ENCODE measurements around the gene PLK2.

DNA sequence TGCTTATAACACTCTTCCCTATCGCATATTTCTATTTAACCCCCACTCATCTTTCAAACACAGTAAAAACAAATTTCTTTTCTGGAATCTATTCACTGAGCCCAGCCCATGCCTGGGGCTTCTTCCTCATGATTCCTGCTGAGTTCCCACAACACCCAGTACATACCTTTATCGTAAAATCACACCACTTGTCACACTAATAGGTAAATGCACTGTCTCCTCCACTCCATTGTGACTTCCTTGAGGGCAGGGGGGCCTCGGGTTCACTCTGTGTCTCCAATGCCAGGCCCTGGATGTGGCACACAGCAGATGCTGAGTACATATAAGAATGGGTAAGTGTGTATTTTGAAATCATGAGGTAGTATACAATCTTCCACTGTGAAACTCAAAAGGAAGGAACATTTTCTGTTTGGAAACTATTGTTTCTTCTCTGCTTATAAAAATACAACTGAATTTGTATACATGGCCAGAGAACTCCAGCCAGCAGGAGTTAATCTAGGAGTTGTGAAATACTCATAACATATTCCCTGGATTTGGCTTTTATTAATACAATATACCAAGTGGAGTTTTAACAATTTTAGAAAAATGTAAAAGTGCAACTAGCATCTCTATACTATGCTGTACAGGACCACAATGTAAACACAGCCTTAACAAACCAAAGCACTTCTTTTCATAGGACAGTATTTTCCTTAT lies 7.2 kb downstream of the PLK2 start:
- TF ChIP-seq CTCF (IDR thresholded peaks at IDR 0.05) (no peak), POLR2A (IDR thresholded peaks at IDR 0.05) (no peak)
